Caco-2 (cell line): ENCODE data around the gene ENOX1. TPM values are rescaled to one million over a fixed set of nuclear protein-coding genes. Genes with fewer than 3 reads are reported as not detected.

Experiments
- BruUV-seq: library from RNA; stranded (reverse); fragments of 400-500 nt; replicated peaks from 2 replicates; lab custom pipeline; 2021; lab: Mats Ljungman, UMichigan
- CTCF ChIA-PET: fragments of 300-600 bp; sonication (Branson Sonifier 250); formaldehyde crosslinking; loops from one replicate; lab custom pipeline; 2022; ENCODE audit warnings: antibody characterized with exemption; lab: Charles Lee
- POLR2A ChIA-PET: fragments of 300-600 bp; sonication (Branson Sonifier 250); formaldehyde crosslinking; loops from one replicate; lab custom pipeline; 2022; ENCODE audit warnings: antibody characterized with exemption; lab: Charles Lee
- DNase-seq, 2 experiments: peaks; one replicate each; pipeline versions ENCODE4 v3.0.0 to v3.0.0-alpha.2; 2020 to 2022
- H3K27me3 ChIP-seq: replicated peaks from 2 replicates; pipeline ENCODE4 v1.6.0; 2011; ENCODE audit warnings: low read length; ENCODE audit not compliant: control insufficient read depth, insufficient read depth
- H3K36me3 ChIP-seq: 2 replicates; pipeline ENCODE4 v1.5.1; 2011; ENCODE audit warnings: low read length; ENCODE audit not compliant: control insufficient read depth, insufficient read depth
- H3K4me1 ChIP-seq: fragments of 250-450 bp; sonication (Bioruptor Pico); 2 replicates; pipeline ENCODE4 v1.5.1; 2020; ENCODE audit warnings: mild to moderate bottlenecking
- H3K4me3 ChIP-seq: 2 replicates; pipeline ENCODE4 v1.5.1; 2011; ENCODE audit warnings: low read depth, mild to moderate bottlenecking, control low read depth, low read length
- H3K9me3 ChIP-seq: fragments of 250-450 bp; sonication (Bioruptor Pico); 2 replicates; pipeline ENCODE4 v1.5.1; 2020; ENCODE audit warnings: mild to moderate bottlenecking, moderate library complexity
- H3K27ac Mint-ChIP-seq: one replicate; pipeline ENCODE4 v1.8.0; 2022; ENCODE audit warnings: mixed read lengths; ENCODE audit not compliant: unreplicated experiment
- H3K27me3 Mint-ChIP-seq: one replicate; pipeline ENCODE4 v1.8.0; 2022; ENCODE audit warnings: mixed read lengths; ENCODE audit not compliant: insufficient read depth, unreplicated experiment
- H3K36me3 Mint-ChIP-seq: one replicate; pipeline ENCODE4 v1.8.0; 2022; ENCODE audit warnings: mild to moderate bottlenecking, mixed read lengths; ENCODE audit not compliant: insufficient read depth, unreplicated experiment
- H3K4me1 Mint-ChIP-seq: one replicate; pipeline ENCODE4 v1.8.0; 2022; ENCODE audit warnings: low read depth, mixed read lengths; ENCODE audit not compliant: unreplicated experiment
- H3K4me3 Mint-ChIP-seq: one replicate; pipeline ENCODE4 v1.8.0; 2022; ENCODE audit warnings: mild to moderate bottlenecking, moderate library complexity, mixed read lengths; ENCODE audit not compliant: unreplicated experiment
- H3K9me3 Mint-ChIP-seq: one replicate; pipeline ENCODE4 v1.8.0; 2022; ENCODE audit warnings: mixed read lengths; ENCODE audit not compliant: unreplicated experiment
- CTCF ChIP-seq, 2 experiments: fragments of 200-600 bp in 1 of 2; IDR thresholded peaks; 1 replicate in 1 of 2; 2 replicates in 1 of 2; pipeline versions ENCODE4 v1.5.1 to v1.8.0; 2011 to 2022; ENCODE audit warnings: antibody characterized with exemption in 1 of 2, control low read depth in 1 of 2, inconsistent platforms in 1 of 2, low read depth in 1 of 2, low read length in 1 of 2, mild to moderate bottlenecking in 1 of 2, moderate library complexity in 1 of 2; ENCODE audit not compliant: insufficient read depth in 1 of 2, severe bottlenecking in 1 of 2, unreplicated experiment in 1 of 2
- intact Hi-C: fragments of 100-400 bp; cut with micrococcal nuclease; formaldehyde crosslinking; loops from one replicate; pipeline ENCODE4 v1.10.0; 2022; ENCODE audit not compliant: unreplicated experiment
- total RNA-seq: library from RNA; stranded (reverse); gene quantifications from 2 replicates; pipeline ENCODE4 v1.2.3, GENCODE V29; 2022

Gene ENOX1
- total RNA-seq, 1 experiment from 2014 or later = 9.1 TPM

GRCh38 chr13:43815204-43815603 is 28.4 kb upstream of the ENOX1 start:
- no peak overlapping the region for H3K4me3 ChIP-seq
- no peaks in the 10 kb centered on the region for H3K36me3 ChIP-seq
- H3K36me3 Mint-ChIP-seq = peaks cover 4% of the 10 kb centered on the region
- peaks cover 34% of the 10 kb centered on the region for H3K4me1 Mint-ChIP-seq
- BruUV-seq = no TSS peak
- CTCF ChIA-PET = interaction anchor here (0.8 kb wide), 1 partner anchor 10 kb away, joined by 5 read pairs; no protein-coding TSS in a partner anchor
- peak overlapping the region; percentile 38 for H3K4me3 Mint-ChIP-seq
- no peaks in the 10 kb centered on the region for H3K27me3 Mint-ChIP-seq
- H3K27me3 ChIP-seq = no peaks in the 10 kb centered on the region
- peak; percentile 68 to 89 for DNase-seq
- H3K9me3 ChIP-seq = no peaks in the 10 kb centered on the region
- TF ChIP-seq CTCF (IDR thresholded peaks at IDR 0.05; ENCODE audit: insufficient read depth in 1 of 2, low read depth in 1 of 2, low read length in 1 of 2, severe bottlenecking in 1 of 2, unreplicated experiment in 1 of 2) = no peak
- intact Hi-C loops = loop anchor here (2.0 kb wide), 1 partner anchor 64 kb away; the partner anchor contains the start of genes CCDC122 and LACC1
- H3K9me3 Mint-ChIP-seq = peaks cover 9% of the 10 kb centered on the region
- H3K27ac Mint-ChIP-seq = peak overlapping the region; percentile 80
- H3K4me1 ChIP-seq = peaks cover 38% of the 10 kb centered on the region
- POLR2A ChIA-PET = no interaction called here

GRCh38 chr13:43808676-43809075 is 21.9 kb upstream of the ENOX1 start:
- Histone ChIP-seq H3K36me3 (no peaks in the 10 kb centered on the region), H3K9me3 (no peaks in the 10 kb centered on the region), H3K4me3 (no peak overlapping the region), H3K4me1 (peaks cover 16% of the 10 kb centered on the region), H3K27me3 (no peaks in the 10 kb centered on the region)
- TF ChIP-seq CTCF (IDR thresholded peaks at IDR 0.05; ENCODE audit: insufficient read depth in 1 of 2, low read depth in 1 of 2, low read length in 1 of 2, severe bottlenecking in 1 of 2, unreplicated experiment in 1 of 2) = no peak
- POLR2A ChIA-PET = no interaction called here
- no peaks in the 10 kb centered on the region for H3K36me3 Mint-ChIP-seq
- no peak for DNase-seq
- H3K4me1 Mint-ChIP-seq = peaks cover 18% of the 10 kb centered on the region
- BruUV-seq = no TSS peak
- H3K9me3 Mint-ChIP-seq = no peaks in the 10 kb centered on the region
- CTCF ChIA-PET = no interaction called here
- intact Hi-C loops = loop anchor here (10.0 kb wide), 1 partner anchor 674 kb away; no protein-coding TSS in a partner anchor
- no peak overlapping the region for H3K27ac Mint-ChIP-seq
- H3K4me3 Mint-ChIP-seq = no peak overlapping the region
- H3K27me3 Mint-ChIP-seq = no peaks in the 10 kb centered on the region

GRCh38 chr13:43805681-43806128 is 18.9 kb upstream of the ENOX1 start:
- Mint-ChIP-seq H3K27me3 (no peaks in the 10 kb centered on the region), H3K9me3 (no peaks in the 10 kb centered on the region), H3K4me3 (no peak overlapping the region), H3K27ac (no peak overlapping the region), H3K36me3 (no peaks in the 10 kb centered on the region), H3K4me1 (peaks cover 8% of the 10 kb centered on the region)
- Histone ChIP-seq H3K9me3 (no peaks in the 10 kb centered on the region), H3K4me3 (no peak overlapping the region), H3K4me1 (peaks cover 13% of the 10 kb centered on the region), H3K27me3 (no peaks in the 10 kb centered on the region), H3K36me3 (no peaks in the 10 kb centered on the region)
- POLR2A ChIA-PET = no interaction called here
- no peak for TF ChIP-seq CTCF (IDR thresholded peaks at IDR 0.05; ENCODE audit: insufficient read depth in 1 of 2, low read depth in 1 of 2, low read length in 1 of 2, severe bottlenecking in 1 of 2, unreplicated experiment in 1 of 2)
- intact Hi-C loops = loop anchor here (2.0 to 10.0 kb wide), 2 partner anchors 671 to 835 kb away; no protein-coding TSS in a partner anchor
- no peak for DNase-seq
- CTCF ChIA-PET = interaction anchor here (1.7 kb wide), 1 partner anchor 10 kb away, joined by 5 read pairs; no protein-coding TSS in a partner anchor
- BruUV-seq = no TSS peak
